GM23338 (cell line): ENCODE results near the gene BAIAP2. TPM values are rescaled to one million over a fixed set of nuclear protein-coding genes. Genes with fewer than 3 reads are reported as not detected.
A peak's percentile ranks its signal among the peaks of the same experiment; 100 is the strongest.

ENCODE experiments used
- ATAC-seq: fragments of 200-7000 bp; cut with Tn5 transposase; 3 replicates; pipeline ENCODE4 v1.9.1; 2020
- DNase-seq: peaks from one replicate; pipeline ENCODE4 v3.0.0-alpha.2; 2015; ENCODE audit warnings: low spot score
- H2AFZ ChIP-seq: fragments of 200-600 bp; sonication (generic); 2 replicates; pipeline ENCODE4 v1.8.0; 2016; ENCODE audit warnings: antibody characterized with exemption, mild to moderate bottlenecking, moderate library complexity
- H3F3A ChIP-seq: fragments of 200-600 bp; sonication (generic); replicated peaks from 2 replicates; pipeline ENCODE4 v1.8.0; 2017; ENCODE audit warnings: antibody characterized with exemption, mixed run types, low read depth
- H3K27ac ChIP-seq: fragments of 200-600 bp; sonication (generic); 2 replicates; pipeline ENCODE4 v1.6.1; 2016; ENCODE audit warnings: low read depth
- H3K27me3 ChIP-seq: fragments of 200-600 bp; sonication (generic); 2 replicates; pipeline ENCODE4 v1.8.0; 2016; ENCODE audit warnings: mild to moderate bottlenecking, mixed run types, moderate library complexity; ENCODE audit not compliant: insufficient read depth
- H3K36me3 ChIP-seq: fragments of 200-600 bp; sonication (generic); 2 replicates; pipeline ENCODE4 v1.8.0; 2016; ENCODE audit warnings: mild to moderate bottlenecking; ENCODE audit not compliant: insufficient read depth
- H3K4me1 ChIP-seq: fragments of 200-600 bp; sonication (generic); 2 replicates; pipeline ENCODE4 v1.8.0; 2016; ENCODE audit warnings: mild to moderate bottlenecking, moderate library complexity; ENCODE audit not compliant: insufficient read depth
- H3K4me2 ChIP-seq: fragments of 200-600 bp; sonication (generic); 2 replicates; pipeline ENCODE4 v1.7.1; 2017; ENCODE audit warnings: mixed run types
- H3K4me3 ChIP-seq: fragments of 200-600 bp; sonication (generic); 2 replicates; pipeline ENCODE4 v1.6.1; 2016; ENCODE audit warnings: mixed run types
- H3K79me2 ChIP-seq: fragments of 200-600 bp; sonication (generic); replicated peaks from 2 replicates; pipeline ENCODE4 v1.8.0; 2017; ENCODE audit warnings: mild to moderate bottlenecking; ENCODE audit not compliant: insufficient read depth
- H3K9me2 ChIP-seq: fragments of 200-600 bp; sonication (generic); 2 replicates; pipeline ENCODE4 v1.8.0; 2017; ENCODE audit not compliant: insufficient read depth
- H4K20me1 ChIP-seq: fragments of 200-600 bp; sonication (generic); replicated peaks from 2 replicates; pipeline ENCODE4 v1.8.0; 2017; ENCODE audit warnings: mild to moderate bottlenecking; ENCODE audit not compliant: insufficient read depth
- H3K27ac Mint-ChIP-seq: 2 replicates; pipeline ENCODE4 v1.8.0; 2020; ENCODE audit warnings: inconsistent platforms, mild to moderate bottlenecking, moderate library complexity, mixed read lengths
- H3K27me3 Mint-ChIP-seq: 3 replicates; pipeline ENCODE4 v1.8.0; 2022; ENCODE audit warnings: low read depth, mild to moderate bottlenecking, moderate library complexity, mixed read lengths, inconsistent platforms; ENCODE audit not compliant: insufficient read depth, poor library complexity
- H3K36me3 Mint-ChIP-seq: 3 replicates; pipeline ENCODE4 v1.8.0; 2021; ENCODE audit warnings: low read depth, mild to moderate bottlenecking, inconsistent platforms, moderate library complexity, mixed read lengths
- H3K4me1 Mint-ChIP-seq: 3 replicates; pipeline ENCODE4 v1.8.0; 2020; ENCODE audit warnings: mild to moderate bottlenecking, inconsistent platforms, mixed read lengths
- H3K4me3 Mint-ChIP-seq: 3 replicates; pipeline ENCODE4 v1.8.0; 2021; ENCODE audit warnings: moderate library complexity, mild to moderate bottlenecking, inconsistent platforms, mixed read lengths
- H3K9me3 Mint-ChIP-seq: 3 replicates; pipeline ENCODE4 v1.8.0; 2020; ENCODE audit warnings: moderate library complexity, mild to moderate bottlenecking, inconsistent platforms, mixed read lengths
- EZH2 ChIP-seq: fragments of 200-600 bp; sonication (generic); IDR thresholded peaks from one replicate; pipeline ENCODE4 v1.8.0; 2017; ENCODE audit warnings: antibody characterized with exemption, mild to moderate bottlenecking, low read depth; ENCODE audit not compliant: unreplicated experiment
- EZH2phosphoT487 ChIP-seq: fragments of 200-600 bp; sonication (generic); IDR thresholded peaks from one replicate; pipeline ENCODE4 v1.8.1; 2018; ENCODE audit warnings: antibody characterized with exemption; ENCODE audit not compliant: unreplicated experiment
- JUNB ChIP-seq: IDR thresholded peaks from one replicate; pipeline ENCODE4 v1.6.1; 2016; ENCODE audit warnings: antibody characterized with exemption; ENCODE audit not compliant: unreplicated experiment
- NANOG ChIP-seq: IDR thresholded peaks from 2 replicates; pipeline ENCODE4 v1.6.1; 2016; ENCODE audit warnings: antibody characterized with exemption, borderline replicate concordance
- POLR2AphosphoS5 ChIP-seq: IDR thresholded peaks from 2 replicates; pipeline ENCODE4 v1.6.1; 2016; ENCODE audit warnings: antibody characterized with exemption, low read depth
- STAT1 ChIP-seq: IDR thresholded peaks from one replicate; pipeline ENCODE4 v1.6.1; 2016; ENCODE audit warnings: antibody characterized with exemption; ENCODE audit not compliant: unreplicated experiment
- polyA plus RNA-seq: library from polyadenylated mRNA; unstranded; fragments of >200 nt; fragmentation: Nextera tagmentation; extraction: Ambion mirVana; gene quantifications from 2 replicates; pipeline ENCODE4 v1.2.1, GENCODE V29; 2016
- total RNA-seq: library from RNA; depleted of rRNA; stranded (reverse); fragments of >200 nt; shearing (Covaris generic); gene quantifications from 2 replicates; pipeline ENCODE4 v1.2.3, GENCODE V29; 2014
- TF ChIP-seq, protein P1 (sequence below): fragments of 250-450 bp; sonication (Bioruptor Pico); IDR thresholded peaks from 2 replicates; pipeline ENCODE4 v1.5.0; 2020; ENCODE audit warnings: mild to moderate bottlenecking, moderate library complexity
- TF ChIP-seq, protein P2 (sequence below): IDR thresholded peaks from 2 replicates; pipeline ENCODE4 v1.6.1; 2016; ENCODE audit warnings: antibody characterized with exemption
- TF ChIP-seq, protein P3 (sequence below), 2 experiments: fragments of 200-600 bp in 1 of 2; sonication (generic) in 1 of 2; conservative IDR thresholded peaks; 2 replicates each; pipeline versions ENCODE4 v1.5.1 to v1.6.1; 2016 to 2017; ENCODE audit warnings: antibody characterized with exemption in 2 of 2, low read depth in 2 of 2, mild to moderate bottlenecking in 2 of 2, moderate library complexity in 1 of 2

The BAIAP2 gene
- total and polyA plus RNA-seq, 2 experiments from 2014 or later: 21.7 to 22.7 TPM

DNA sequence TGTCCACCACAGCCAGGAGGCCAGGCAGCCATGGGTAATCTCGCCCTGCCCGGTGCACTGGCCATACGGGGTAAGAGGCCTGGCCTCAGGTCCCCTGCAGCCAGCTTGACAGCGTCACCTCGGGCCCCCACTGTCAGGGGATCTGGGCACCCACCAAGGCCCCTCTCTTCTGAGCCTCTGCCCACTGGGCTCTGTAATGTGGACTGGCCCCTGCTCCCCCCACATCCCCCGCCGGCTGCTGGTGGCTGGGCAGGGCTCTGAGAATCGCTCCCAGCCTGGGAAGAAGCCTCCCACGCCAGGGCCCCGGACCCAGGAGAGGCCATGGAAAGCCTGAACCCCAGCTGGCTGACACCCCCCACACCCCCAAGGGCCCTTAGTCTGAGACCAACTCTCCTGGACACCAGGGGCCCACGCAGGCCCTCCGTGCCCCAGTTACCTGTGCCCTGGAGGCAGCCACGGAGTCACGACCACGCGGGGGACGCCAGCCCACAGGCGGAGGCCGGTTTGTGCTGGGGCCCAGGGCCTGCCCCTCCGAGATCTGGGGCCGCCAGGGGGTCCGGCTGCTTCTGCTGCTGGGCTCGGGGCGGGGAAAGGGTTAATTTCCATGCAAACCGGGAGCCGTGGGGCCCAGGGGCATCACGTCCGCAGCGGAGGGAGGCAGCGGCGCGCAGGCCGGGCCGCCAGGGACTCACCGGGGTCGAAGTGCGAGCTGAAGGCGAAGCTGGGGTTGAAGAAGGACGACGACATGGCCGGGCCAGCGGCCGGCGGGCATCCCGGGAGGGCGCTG is 130.5 kb downstream of the BAIAP2 start, which contains the start of gene PVALEF:
Gene PVALEF, plus strand, starts transcription at position 262 of the 787 bp plus-strand sequence. CDS start 15,720 bp downstream, outside the sequence.
- no peak within 1 kb of the TSS for H3K27ac ChIP-seq
- Mint-ChIP-seq H3K27me3 (peaks cover 6% of the 10 kb centered on the region), H3K27ac (no peak within 1 kb of the TSS; the same call in 1 of the 2 replicates), H3K9me3 (no peaks in the 10 kb centered on the region), H3K4me3 (peak within 1 kb of the TSS; percentile 65), H3K4me1 (peaks cover 2% of the 10 kb centered on the region; the same call in 1 of the 3 replicates), H3K36me3 (no peaks in the 10 kb centered on the region)
- ATAC-seq: peak; percentile 61
- H2AFZ ChIP-seq: peak within 1 kb of the TSS; percentile 89; the same call in 1 of the 2 replicates
- TF ChIP-seq NANOG (no peak), EZH2 (no peak), STAT1 (no peak), EZH2phosphoT487 (no peak), POLR2AphosphoS5 (no peak), JUNB (no peak)
- TF ChIP-seq, protein P1, sequence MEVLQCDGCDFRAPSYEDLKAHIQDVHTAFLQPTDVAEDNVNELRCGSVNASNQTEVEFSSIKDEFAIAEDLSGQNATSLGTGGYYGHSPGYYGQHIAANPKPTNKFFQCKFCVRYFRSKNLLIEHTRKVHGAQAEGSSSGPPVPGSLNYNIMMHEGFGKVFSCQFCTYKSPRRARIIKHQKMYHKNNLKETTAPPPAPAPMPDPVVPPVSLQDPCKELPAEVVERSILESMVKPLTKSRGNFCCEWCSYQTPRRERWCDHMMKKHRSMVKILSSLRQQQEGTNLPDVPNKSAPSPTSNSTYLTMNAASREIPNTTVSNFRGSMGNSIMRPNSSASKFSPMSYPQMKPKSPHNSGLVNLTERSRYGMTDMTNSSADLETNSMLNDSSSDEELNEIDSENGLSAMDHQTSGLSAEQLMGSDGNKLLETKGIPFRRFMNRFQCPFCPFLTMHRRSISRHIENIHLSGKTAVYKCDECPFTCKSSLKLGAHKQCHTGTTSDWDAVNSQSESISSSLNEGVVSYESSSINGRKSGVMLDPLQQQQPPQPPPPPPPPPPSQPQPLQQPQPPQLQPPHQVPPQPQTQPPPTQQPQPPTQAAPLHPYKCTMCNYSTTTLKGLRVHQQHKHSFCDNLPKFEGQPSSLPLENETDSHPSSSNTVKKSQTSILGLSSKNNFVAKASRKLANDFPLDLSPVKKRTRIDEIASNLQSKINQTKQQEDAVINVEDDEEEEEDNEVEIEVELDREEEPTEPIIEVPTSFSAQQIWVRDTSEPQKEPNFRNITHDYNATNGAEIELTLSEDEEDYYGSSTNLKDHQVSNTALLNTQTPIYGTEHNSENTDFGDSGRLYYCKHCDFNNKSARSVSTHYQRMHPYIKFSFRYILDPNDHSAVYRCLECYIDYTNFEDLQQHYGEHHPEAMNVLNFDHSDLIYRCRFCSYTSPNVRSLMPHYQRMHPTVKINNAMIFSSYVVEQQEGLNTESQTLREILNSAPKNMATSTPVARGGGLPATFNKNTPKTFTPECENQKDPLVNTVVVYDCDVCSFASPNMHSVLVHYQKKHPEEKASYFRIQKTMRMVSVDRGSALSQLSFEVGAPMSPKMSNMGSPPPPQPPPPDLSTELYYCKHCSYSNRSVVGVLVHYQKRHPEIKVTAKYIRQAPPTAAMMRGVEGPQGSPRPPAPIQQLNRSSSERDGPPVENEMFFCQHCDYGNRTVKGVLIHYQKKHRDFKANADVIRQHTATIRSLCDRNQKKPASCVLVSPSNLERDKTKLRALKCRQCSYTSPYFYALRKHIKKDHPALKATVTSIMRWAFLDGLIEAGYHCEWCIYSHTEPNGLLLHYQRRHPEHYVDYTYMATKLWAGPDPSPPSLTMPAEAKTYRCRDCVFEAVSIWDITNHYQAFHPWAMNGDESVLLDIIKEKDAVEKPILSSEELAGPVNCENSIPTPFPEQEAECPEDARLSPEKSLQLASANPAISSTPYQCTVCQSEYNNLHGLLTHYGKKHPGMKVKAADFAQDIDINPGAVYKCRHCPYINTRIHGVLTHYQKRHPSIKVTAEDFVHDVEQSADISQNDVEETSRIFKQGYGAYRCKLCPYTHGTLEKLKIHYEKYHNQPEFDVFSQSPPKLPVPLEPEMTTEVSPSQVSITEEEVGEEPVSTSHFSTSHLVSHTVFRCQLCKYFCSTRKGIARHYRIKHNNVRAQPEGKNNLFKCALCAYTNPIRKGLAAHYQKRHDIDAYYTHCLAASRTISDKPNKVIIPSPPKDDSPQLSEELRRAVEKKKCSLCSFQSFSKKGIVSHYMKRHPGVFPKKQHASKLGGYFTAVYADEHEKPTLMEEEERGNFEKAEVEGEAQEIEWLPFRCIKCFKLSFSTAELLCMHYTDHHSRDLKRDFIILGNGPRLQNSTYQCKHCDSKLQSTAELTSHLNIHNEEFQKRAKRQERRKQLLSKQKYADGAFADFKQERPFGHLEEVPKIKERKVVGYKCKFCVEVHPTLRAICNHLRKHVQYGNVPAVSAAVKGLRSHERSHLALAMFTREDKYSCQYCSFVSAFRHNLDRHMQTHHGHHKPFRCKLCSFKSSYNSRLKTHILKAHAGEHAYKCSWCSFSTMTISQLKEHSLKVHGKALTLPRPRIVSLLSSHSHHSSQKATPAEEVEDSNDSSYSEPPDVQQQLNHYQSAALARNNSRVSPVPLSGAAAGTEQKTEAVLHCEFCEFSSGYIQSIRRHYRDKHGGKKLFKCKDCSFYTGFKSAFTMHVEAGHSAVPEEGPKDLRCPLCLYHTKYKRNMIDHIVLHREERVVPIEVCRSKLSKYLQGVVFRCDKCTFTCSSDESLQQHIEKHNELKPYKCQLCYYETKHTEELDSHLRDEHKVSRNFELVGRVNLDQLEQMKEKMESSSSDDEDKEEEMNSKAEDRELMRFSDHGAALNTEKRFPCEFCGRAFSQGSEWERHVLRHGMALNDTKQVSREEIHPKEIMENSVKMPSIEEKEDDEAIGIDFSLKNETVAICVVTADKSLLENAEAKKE (CRISPR knock-in tag): no peak
- TF ChIP-seq, protein P2, sequence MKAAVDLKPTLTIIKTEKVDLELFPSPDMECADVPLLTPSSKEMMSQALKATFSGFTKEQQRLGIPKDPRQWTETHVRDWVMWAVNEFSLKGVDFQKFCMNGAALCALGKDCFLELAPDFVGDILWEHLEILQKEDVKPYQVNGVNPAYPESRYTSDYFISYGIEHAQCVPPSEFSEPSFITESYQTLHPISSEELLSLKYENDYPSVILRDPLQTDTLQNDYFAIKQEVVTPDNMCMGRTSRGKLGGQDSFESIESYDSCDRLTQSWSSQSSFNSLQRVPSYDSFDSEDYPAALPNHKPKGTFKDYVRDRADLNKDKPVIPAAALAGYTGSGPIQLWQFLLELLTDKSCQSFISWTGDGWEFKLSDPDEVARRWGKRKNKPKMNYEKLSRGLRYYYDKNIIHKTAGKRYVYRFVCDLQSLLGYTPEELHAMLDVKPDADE: no peak
- TF ChIP-seq, protein P3, sequence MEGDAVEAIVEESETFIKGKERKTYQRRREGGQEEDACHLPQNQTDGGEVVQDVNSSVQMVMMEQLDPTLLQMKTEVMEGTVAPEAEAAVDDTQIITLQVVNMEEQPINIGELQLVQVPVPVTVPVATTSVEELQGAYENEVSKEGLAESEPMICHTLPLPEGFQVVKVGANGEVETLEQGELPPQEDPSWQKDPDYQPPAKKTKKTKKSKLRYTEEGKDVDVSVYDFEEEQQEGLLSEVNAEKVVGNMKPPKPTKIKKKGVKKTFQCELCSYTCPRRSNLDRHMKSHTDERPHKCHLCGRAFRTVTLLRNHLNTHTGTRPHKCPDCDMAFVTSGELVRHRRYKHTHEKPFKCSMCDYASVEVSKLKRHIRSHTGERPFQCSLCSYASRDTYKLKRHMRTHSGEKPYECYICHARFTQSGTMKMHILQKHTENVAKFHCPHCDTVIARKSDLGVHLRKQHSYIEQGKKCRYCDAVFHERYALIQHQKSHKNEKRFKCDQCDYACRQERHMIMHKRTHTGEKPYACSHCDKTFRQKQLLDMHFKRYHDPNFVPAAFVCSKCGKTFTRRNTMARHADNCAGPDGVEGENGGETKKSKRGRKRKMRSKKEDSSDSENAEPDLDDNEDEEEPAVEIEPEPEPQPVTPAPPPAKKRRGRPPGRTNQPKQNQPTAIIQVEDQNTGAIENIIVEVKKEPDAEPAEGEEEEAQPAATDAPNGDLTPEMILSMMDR (conservative IDR thresholded peaks at IDR 0.05; ENCODE audit: low read depth in 2 of 2): no peak
- H3K4me3 ChIP-seq: peak within 1 kb of the TSS; percentile 55
- no peaks in the 10 kb centered on the region for H3K4me1 ChIP-seq
- peak; percentile 72 for DNase-seq
- 0 out of 2 replicates have a peak, but pooled peaks cover 8% of the 10 kb centered on the region for H3F3A ChIP-seq
- H3K9me2 ChIP-seq: no peaks in the 10 kb centered on the region
- peak within 1 kb of the TSS; percentile 77 for H3K4me2 ChIP-seq
- H3K36me3 ChIP-seq: no peaks in the 10 kb centered on the region
- no peaks in the 10 kb centered on the region for H3K27me3 ChIP-seq
- no peaks in the 10 kb centered on the region for H3K79me2 ChIP-seq
- no peaks in the 10 kb centered on the region for H4K20me1 ChIP-seq
